Medulla oblongata (tissue), 1 donor: Measurements from ENCODE around the gene TMEM147.
"Not testable (repeated sequence)": the region's sequence is repeated elsewhere in the genome, so short reads cannot be mapped to it uniquely, and the experiment has no call there.

Source experiments
- DNase-seq: peaks from one replicate; pipeline ENCODE4 v3.0.0-alpha.2; 2015; ENCODE audit errors: extremely low spot score

Gene TMEM147

GRCh38 chr19:35562776-35563175 lies 17.4 kb downstream of the TMEM147 start:
- no peak for DNase-seq

- no peak for DNase-seq
Observed at GRCh38 chr19:35563207-35563829, 17.9 kb downstream of the TMEM147 start, which contains the start of gene ATP4A. ATP4A (minus strand) TSS chr19:35563658; CDS start chr19:35563629, 29 bp downstream.

GRCh38 chr19:35565016-35565856 lies 19.8 kb downstream of the TMEM147 start:
- DNase-seq: no peak

GRCh38 chr19:35566738-35567137 lies 21.3 kb downstream of the TMEM147 start:
- DNase-seq: no peak

- DNase-seq: no peak
Observed at GRCh38 chr19:35569281-35569781, 23.9 kb downstream of the TMEM147 start.

GRCh38 chr19:35571406-35571965 lies 26.1 kb downstream of the TMEM147 start:
- no peak for DNase-seq

- DNase-seq: no peak
Observed at GRCh38 chr19:35577918-35578317, 32.5 kb downstream of the TMEM147 start.

- DNase-seq: no peak
Observed at GRCh38 chr19:35578707-35579106, 33.3 kb downstream of the TMEM147 start.

- DNase-seq: no peak
Observed at GRCh38 chr19:35582760-35583159, 37.3 kb downstream of the TMEM147 start.

- DNase-seq: no peak
Observed at GRCh38 chr19:35585848-35586247, 40.4 kb downstream of the TMEM147 start, which contains the start of gene PMIS2. PMIS2 (plus strand) TSS chr19:35586173; CDS start chr19:35586260, 87 bp downstream.

GRCh38 chr19:35587321-35587720 lies 41.9 kb downstream of the TMEM147 start:
- no peak for DNase-seq

GRCh38 chr19:35590875-35591274 lies 45.4 kb downstream of the TMEM147 start:
- DNase-seq: no peak

- DNase-seq: peak; percentile 25
Observed at GRCh38 chr19:35592226-35592625, 46.8 kb downstream of the TMEM147 start.

GRCh38 chr19:35595026-35595425 lies 49.6 kb downstream of the TMEM147 start:
- not testable (repeated sequence) for DNase-seq

- no peak for DNase-seq
Observed at GRCh38 chr19:35595928-35596327, 50.5 kb downstream of the TMEM147 start.

GRCh38 chr19:35596366-35596999 lies 51.1 kb downstream of the TMEM147 start:
- DNase-seq: no peak
